ENCODE measurements around the gene ARPC5.
"Not testable (repeated sequence)": the region's sequence is repeated elsewhere in the genome, so short reads cannot be mapped to it uniquely, and the experiment has no call there.

Gene ARPC5

DNA sequence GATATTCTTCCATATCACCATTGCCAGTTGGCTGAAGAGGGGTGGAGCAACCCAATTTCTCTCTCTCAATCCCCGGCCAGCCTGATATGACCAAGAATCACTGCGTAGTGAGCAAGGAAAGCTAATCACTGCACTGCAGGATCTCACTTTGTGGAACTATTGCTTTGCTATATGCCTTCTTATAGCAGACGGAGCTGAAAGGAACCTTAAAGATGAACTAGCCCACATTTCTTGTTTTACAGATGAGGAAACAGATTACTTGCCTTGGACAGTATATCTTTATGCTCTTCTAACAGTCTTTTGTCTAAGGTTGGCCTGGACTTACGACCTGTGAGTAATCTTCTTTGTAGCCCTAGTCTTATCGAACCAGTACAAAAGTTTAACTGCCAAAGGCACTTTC is 9.9 kb upstream of the ARPC5 start:
- DNase-seq = no peak

DNA sequence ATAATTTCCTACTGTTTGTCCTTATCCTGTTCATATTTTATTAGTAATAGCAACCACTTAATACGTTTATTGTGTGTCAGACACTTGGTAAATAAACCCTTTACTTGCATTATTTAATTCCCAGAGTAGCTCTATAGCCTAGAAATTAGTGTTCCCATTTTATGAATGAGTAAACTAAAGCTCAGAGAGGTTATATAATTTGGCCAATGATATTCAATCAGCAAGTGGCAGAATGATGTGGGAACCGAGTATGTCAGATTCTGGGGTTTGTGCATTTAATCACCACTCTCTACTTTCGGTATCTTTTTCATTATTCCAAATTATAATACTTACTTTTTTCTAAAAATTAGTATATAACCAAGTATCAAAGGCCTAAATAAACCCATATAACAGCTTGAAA is 6.6 kb upstream of the ARPC5 start:
- DNase-seq = no peak

DNA sequence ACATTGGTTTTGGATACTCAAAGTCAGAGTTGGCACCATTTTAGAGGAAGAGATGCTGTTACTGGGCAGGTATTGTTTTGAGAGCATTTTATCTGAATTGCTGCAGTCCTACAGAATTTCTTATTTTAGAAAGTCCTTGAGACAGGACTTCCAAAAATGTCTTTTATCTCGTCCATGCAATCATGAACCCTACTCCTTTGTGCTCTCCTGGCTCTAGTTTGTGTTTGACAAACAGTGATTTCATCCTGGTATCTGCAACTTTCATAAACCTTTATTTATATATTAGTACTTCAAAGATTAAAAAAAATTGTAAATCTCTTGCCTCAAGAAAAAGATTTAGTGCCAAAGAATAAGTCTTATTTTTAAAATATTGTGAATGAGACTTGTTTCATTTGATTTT is 4.6 kb upstream of the ARPC5 start:
- DNase-seq = no peak

GRCh38 chr1:183638649-183639387 is 3.2 kb upstream of the ARPC5 start:
- DNase-seq = no peak

- no peak for DNase-seq
These were observed 1.2 kb upstream of the ARPC5 start for GRCh38 chr1:183636783-183637182.

GRCh38 chr1:183636334-183636682 is 725 bp upstream of the ARPC5 start:
- DNase-seq = no peak

DNA sequence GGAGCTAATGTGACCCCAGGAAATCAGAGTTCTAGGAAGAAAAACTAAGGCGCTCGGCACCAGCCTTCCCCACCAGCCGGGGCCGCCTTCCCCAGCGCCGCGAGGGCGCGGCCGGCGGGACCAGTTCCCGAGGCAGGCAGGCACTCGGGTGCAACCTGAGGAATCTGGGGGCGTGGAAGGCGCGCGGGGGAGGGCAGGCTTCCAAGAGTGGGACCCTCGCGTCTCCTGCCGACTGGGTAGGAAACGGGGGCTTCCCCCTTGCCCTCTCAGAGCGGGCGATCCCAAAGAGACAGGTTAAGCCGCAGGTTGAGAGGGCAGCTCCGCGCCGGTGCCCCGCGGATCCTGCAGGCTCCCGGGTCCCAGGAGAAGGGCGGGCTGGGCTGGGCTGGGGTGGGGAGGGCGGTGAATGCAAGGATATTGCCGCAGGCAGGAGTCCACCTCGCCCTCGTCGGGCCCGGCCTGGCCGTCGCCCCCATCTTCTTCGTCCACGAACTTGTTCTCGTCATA is 431 bp downstream of the ARPC5 start:
- peak; percentile 17 for DNase-seq

- DNase-seq = no peak
These were observed 1.0 kb downstream of the ARPC5 start for GRCh38 chr1:183634429-183635065.

GRCh38 chr1:183633676-183634343 is 1.8 kb downstream of the ARPC5 start:
- DNase-seq = peak; percentile 10

GRCh38 chr1:183632964-183633363 is 2.6 kb downstream of the ARPC5 start:
- DNase-seq = peak; percentile 13

- DNase-seq = no peak
These were observed 3.5 kb downstream of the ARPC5 start for GRCh38 chr1:183632114-183632513.

DNA sequence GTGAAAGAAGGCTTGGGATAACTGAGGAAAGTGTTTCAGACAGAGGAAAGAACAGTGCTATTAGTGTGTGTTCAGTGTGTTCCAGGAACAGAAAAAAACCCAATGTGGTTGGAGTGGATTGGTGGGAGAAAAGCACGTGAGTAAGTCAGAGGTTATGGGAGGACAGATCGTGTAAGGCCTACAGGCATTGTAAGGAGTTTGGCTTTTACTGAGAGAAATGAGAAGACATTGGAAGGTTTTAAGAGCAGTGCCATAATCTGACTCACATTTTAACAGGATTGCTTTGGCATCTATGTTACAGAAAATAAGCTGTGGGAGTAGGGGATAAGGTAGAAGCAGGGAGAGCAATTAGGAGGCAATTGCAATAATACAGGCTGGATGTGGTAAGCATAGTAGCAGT is 4.8 kb downstream of the ARPC5 start:
- no peak for DNase-seq

DNA sequence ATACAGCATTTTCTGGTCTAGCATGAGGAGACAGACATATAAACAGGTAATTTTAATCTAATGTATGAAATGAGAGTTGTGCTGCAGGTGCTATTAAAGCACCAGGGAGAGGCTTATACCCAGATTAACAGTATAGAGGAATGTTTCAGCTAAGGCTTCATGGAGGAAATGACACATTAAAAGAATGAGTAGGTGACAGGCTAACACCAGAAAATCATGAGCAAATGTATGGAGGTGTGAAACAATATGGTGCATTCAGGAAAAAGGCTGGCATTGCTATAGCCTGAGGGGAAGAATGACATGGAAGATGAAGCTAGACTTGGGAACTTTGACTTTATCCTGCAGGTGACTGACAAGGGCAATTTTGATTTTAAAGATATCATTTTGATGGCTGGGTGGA is 7.0 kb downstream of the ARPC5 start:
- DNase-seq = no peak

- not testable (repeated sequence) for DNase-seq
These were observed 9.3 kb downstream of the ARPC5 start for GRCh38 chr1:183626236-183626635.

- DNase-seq = peak; percentile 37
These were observed 12.4 kb downstream of the ARPC5 start for GRCh38 chr1:183622884-183623785.

DNA sequence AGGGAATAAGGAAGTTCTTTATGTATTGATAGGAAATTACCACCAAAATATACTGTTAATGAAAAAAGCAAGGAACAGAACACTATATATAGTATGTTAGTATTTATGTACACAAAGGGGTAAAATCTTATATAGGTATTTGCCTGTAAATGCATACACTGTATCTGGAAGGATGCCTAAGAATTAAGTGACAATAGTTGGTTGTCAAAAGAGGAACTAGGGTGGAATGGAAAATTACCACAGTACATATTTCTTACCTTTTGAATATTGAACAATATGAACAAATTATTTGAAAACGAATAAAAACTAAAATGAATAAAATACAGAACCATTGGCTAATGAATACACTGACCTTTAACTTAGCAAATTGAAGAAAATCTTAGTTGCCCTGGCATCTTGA is 13.6 kb downstream of the ARPC5 start:
- no peak for DNase-seq

DNA sequence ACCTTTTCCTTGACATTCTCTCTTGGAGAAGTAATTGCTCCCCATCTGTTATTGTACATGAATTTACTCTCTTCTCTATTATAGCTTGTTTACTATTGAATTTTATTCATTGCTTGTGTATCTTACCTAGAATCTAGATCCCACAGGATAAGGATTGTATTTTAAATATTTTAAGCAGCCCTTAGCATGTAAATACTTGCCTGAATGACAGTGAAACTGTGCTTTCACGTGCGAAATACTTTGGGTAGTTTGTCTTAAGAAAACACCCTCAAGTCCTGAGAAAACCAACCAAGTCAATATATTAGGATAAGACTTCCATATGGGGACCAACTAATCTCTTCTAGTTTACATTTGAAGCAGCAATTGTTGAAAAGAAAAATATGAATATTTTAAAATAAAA is 15.3 kb downstream of the ARPC5 start:
- DNase-seq = no peak

GRCh38 chr1:183619781-183620180 is 15.8 kb downstream of the ARPC5 start:
- no peak for DNase-seq

GRCh38 chr1:183618202-183618601 is 17.4 kb downstream of the ARPC5 start:
- DNase-seq = not testable (repeated sequence)

DNA sequence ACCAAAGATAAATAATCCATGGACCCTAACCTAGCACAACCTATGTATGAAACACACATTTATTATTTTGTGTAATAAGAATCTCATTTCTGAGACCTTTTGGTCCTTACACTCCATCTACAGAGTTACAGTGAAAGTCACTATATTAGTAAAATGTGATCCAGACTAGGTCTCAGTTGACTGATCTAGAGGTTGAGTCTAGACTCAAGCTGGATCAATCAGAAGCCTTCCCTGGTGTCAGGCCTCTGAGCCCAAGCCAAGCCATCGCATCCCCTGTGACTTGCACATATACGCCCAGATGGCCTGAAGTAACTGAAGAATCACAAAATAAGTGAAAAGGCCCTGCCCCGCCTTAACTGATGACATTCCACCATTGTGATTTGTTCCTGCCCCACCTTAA is 22.6 kb downstream of the ARPC5 start:
- DNase-seq = not testable (repeated sequence)

DNA sequence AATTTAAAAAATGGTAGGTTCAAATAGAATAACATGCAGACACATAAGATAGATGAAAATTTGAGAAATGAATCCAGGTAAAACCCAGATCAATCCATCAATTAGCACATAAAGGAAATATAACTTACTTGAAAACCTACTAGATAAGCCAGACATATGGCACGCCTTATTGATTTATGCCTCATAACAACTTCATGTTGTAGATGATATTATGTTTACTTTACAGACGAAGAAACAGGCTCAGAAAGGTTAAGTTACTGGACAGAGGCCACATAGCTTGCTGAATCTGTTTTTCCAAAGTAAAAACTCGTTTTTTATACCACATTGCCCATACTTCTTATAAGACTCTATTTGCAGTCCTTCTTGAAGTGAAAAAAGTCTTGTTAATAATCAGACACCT is 23.2 kb downstream of the ARPC5 start:
- no peak for DNase-seq

GRCh38 chr1:183611021-183611420 is 24.6 kb downstream of the ARPC5 start:
- no peak for DNase-seq

All from stimulated activated CD4-positive, alpha-beta T cell treated with anti-CD3 and anti-CD28 coated beads, Interleukin-1b, Interleukin-23, amount 100 ng/mL, for 48 hours (primary cell).